GM21619 (cell line): ENCODE data around the gene FBF1.
A peak's percentile ranks its signal among the peaks of the same experiment; 100 is the strongest.
"Not testable (repeated sequence)": the region's sequence is repeated elsewhere in the genome, so short reads cannot be mapped to it uniquely, and the experiment has no call there.

Experiments
- ATAC-seq: cut with Tn5 transposase; IDR thresholded peaks from one replicate; pipeline ENCODE4 v1.9.1; 2021; ENCODE audit not compliant: unreplicated experiment

FBF1 gene

GRCh38 chr17:75897160-75898019 lies 43.5 kb downstream of the FBF1 start:
- no peak for ATAC-seq

- peak; percentile 62 for ATAC-seq
Observed at GRCh38 chr17:75896415-75897159, 44.3 kb downstream of the FBF1 start, which contains the start of gene TRIM65. Gene TRIM65 (minus strand): TSS chr17:75896951. CDS start chr17:75896937, 14 bp downstream.

DNA sequence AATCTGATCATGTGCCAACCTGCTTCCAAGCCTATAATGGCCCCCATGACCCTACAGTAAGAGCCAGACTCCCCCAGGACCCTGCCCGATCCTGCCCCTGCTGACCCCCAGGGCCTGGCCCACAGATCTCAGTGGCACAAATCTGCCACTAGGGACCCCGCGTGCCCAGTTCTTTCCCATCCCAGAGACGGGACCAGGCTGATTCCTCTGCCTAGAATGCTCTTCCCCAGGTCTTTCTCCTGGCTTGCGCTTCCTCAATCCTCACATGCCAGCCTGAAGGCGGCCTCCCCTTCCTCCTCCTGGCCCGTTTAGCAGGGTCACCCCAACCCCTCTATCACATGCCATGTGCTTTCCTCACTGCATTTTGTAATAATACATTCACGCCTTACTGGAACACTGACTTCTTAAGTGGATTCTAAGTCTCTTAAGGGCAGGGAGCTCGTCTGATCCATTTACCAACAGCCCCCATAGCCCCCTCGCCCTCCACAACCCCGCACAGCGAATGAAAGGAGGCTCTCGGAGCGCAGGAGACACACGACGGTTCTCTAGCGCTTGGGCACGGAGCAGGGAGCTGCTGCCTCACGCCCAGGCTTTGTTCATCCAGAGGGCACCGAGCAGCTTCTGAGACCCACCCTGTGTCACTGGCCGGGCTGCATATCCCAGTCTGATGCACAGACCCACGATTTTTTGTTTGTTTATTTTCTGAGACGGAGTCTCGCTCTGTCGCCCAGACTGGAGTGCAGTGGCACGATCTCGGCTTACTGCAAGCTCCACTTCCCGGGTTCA lies 45.3 kb downstream of the FBF1 start:
- ATAC-seq, result no peak

- ATAC-seq, result no peak
Observed at GRCh38 chr17:75894049-75894733, 46.7 kb downstream of the FBF1 start.

DNA sequence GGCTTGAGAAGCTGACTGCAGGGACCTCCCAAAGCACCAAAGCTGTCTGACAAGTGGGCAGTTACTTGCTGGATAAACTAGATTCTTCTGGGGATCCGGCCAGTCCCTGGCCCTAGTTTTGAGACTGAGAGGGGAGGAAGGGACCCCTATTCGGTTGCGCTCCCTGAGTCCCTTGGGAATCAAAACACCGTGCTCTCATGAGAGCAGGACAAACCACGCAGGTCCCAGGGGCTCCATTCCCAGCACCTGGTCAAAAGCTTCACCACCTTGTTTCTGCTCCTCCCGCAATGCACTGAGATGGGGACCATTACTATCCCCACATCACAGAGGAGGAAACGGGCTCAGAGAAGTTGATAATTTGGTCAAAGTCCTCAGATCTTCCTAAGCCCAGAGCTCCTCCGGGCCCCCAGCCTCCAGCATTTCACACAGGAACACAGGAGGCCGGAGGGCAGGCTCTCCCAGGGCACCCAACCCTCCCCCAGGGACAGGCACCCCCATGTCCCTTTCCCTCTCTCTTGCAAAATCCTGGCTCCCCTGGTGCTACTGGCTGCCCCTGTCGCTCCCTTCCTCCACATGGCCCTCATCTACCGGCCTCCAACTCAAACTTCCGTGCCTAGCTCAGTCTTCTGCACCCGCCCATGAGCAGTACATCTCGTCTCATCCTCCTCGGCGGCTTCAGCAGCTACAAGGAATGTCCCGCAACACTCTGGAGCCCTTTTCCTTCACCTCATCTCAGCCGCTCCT lies 47.4 kb downstream of the FBF1 start:
- ATAC-seq, result no peak

DNA sequence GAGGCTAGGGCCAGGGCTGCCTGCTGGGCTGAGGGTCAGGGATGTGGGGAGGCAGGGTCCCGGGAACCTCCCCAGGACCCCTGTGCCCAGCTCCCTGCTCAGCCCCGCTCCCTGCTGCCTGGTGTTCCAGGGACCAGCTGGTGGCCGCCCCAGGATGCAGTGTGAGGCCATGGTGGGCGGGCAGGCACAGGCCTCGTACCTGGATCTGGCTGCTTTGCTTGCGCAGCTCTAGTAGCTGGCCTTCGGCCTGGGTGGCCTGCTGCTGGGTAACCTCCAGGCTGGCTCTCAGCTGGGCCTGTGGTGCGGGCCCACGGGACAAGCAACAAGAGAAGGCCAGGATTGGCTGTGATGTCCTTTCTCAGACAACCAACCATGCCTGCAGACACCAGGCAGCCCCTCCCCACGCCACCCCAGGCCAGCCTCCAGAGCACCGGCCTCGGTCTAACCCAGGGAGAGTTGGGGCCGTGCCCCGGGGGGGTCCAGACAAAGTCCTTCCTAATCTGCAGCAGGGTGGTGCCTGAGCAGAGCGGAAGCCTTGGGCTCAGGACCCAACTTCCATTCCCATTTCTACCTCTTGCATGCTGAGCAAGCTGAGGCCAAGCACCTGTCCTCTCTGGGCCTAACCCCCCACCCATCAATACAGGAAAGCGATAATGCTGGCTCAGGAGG lies 48.2 kb downstream of the FBF1 start:
- ATAC-seq, result no peak

DNA sequence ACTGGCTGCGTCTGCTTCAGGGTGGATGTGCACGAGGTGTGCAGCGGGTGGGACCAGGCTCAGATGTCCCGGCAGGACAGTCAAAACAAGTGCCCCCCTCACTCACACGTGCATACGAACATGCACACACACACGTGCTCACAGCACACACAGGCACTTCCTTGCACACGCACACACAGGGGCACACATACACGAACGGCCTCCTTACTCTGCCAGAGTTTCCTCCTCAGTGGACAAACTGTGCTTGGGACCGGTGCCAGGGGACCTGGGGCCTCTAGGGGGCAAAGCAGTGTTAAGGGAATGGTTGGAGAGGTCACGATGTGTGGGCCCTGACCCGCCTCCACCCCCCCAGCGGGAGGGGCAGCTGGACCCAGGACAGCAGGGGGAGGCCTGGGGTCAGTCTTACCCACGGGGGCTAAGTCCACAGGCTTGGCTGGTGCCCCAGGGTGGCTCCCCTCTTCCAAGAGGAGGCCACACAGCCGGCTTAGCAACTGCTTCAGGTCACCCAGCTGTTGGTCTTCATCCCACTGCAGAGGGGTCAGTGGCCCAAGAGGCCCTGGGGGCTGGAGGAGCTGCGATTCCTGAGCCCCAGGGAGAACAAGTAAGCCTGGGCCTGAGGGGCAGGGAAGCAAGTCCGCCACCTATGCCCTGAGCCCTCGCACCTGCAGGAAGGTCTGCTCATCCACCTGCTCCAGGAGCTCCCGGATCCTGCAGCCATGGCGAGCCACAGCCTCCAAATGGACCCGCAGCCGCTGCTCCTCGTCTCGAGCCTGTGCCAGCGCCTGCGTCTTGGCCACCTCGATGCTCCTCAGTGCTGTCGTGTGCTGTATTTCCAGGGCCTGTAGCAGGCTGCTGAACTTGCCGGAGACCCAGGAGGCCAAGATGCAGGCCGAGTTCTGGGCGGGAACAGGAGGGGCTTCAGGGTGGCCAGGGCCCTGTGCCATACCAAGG lies 49.0 kb downstream of the FBF1 start:
- ATAC-seq, result no peak

DNA sequence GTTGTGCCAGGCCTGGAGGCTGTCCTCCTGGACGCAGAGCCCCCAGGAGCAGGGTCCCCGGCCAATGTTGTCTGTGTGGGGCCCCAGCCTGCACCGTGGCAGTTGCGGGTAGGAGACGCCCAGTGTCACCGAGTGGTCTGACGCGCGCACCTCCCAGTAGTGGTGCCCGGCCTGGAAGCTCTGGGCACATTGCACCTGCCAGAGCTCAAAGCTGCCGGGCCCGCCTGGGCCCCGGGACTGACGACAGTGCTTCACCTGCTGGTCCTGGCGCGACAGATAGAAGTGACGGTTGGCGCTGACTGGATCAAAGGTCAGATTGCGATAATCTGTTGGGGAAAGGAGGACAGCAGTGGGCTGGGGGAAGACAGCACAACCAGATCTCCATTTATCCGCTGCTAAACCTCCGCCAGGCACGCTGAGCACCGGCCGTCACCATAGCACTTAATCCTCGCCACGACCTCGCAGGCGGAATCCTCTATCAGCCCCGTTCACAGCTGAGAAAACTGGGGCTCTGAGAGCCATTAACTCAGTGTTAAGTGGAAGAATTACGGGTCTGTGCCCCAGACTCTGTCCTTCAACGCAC lies 49.7 kb downstream of the FBF1 start:
- ATAC-seq, result no peak

GRCh38 chr17:75889454-75889853 lies 51.4 kb downstream of the FBF1 start:
- ATAC-seq, result no peak

DNA sequence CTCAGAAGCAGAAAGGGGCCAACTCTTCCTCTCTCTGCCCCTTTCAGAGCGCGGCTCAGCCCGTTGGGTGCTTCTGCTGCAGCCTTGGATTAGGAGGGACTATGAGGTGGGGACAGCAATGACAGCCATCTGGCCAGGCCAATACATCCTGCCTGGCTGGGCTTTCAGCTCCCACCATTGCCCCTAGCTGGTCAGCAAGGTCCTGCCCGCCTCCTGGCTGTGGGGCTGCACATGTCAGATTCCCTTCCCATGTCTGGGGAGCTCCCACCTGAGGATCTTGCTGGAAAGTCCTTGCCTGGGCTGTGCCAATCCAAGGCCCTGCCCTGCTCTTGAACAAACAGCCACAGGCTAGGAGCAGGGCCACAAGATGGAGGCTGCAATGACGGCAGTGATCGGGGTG lies 52.4 kb downstream of the FBF1 start:
- no peak for ATAC-seq

DNA sequence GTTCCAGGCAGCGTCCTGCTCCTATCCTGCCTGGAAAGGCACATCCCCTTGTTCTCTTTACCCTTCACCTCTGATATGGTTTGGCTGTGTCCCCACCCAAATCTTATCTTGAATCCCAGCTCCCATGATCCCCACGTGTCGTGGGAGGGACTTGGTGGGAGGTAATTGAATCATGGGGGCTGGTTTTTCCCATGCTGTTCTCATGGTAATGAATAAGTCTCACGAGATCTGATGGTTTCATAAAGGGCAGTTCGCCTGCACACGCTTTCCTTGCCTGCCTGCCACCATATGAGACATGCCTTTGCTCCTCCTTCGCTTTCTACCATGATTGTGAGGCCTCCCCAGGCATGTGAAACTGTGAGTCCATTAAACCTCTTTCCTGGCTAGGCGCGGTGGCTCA lies 55.0 kb downstream of the FBF1 start:
- not testable (repeated sequence) for ATAC-seq

DNA sequence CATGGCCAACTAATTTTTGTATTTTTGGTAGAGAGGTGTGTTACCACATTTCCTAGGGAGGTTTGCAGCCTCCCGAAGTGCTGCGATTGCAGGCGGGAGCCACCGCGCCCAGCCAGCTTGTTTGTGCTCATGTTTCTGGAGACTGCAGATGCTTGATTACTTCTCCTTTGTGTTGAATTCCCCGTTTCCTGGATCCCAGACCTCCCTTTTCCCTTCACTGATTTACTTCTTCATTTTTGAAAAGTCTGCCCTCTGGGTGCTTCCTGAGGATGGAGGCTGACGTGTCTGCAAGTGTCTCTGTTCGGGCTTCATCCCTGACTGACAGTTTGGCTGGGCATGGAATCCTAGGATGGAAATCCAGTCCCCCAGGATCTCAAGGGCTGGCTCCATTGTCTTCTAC lies 55.4 kb downstream of the FBF1 start:
- no peak for ATAC-seq

- ATAC-seq, result no peak
Observed at GRCh38 chr17:75881678-75882454, 59.0 kb downstream of the FBF1 start.

DNA sequence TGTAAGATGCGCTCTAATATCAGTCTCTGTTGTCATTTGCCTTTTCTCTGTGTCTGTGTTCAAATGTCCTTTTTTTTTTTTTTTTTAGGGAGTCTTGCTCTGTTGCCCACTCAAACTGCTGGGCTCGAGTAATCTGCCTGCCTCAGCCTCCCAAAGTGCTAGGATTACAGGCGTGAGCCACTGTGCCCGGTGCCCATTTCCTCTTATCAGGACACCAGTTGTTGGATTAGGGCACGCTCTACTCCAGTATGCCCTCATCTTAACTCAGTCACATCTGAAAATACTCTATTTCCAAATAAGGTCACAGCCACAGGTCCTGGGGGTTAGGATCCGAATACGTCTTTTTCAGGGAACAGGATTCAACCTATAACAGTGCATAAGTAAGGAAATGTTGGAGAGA lies 60.6 kb downstream of the FBF1 start:
- ATAC-seq, result no peak

DNA sequence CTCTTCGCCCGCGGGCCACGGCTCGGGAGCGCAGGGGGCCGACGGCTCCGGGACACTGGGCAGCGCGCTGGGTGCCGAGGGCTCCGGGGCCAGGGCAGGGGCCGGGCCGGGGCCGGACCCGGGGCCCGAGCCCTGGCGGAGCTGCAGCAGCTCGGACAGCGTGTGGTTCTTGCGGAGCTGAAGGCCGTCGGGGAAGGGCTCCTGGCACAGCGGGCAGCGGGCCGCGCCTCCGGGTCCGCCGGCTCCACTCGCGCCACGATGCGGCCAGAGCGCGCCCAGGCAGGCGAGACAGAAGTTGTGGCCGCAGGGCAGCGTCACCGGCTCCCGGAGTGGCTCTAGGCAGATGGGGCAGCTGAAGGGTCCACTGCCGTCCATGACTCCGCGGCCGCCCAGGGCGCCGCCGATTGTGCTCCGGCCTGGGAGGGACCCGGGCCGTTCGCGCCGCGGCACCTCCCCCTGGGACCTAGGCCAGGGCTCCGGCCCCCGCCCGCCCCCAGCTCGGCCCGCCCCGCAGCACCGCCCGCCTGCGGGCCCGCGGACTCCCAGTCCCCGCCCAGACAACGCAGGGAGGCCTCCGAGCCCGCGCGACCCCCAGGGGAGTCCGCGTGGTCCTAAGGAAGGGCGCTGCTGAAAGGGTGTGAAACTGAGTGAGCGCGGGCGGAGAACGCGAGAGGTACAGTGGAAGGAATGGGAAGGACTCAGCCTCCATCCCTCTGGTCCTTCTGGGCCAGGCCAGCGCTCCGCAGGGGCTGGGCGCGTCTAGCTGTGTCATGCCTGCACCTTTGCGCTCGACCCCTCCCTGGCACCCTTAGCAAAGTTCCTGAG lies 62.5 kb downstream of the FBF1 start, which contains the start of gene TRIM47:
Gene TRIM47 (minus strand): TSS at position 408 of the 825 bp plus-strand sequence. CDS start 33 bp downstream, at position 375.
- ATAC-seq, result no peak

DNA sequence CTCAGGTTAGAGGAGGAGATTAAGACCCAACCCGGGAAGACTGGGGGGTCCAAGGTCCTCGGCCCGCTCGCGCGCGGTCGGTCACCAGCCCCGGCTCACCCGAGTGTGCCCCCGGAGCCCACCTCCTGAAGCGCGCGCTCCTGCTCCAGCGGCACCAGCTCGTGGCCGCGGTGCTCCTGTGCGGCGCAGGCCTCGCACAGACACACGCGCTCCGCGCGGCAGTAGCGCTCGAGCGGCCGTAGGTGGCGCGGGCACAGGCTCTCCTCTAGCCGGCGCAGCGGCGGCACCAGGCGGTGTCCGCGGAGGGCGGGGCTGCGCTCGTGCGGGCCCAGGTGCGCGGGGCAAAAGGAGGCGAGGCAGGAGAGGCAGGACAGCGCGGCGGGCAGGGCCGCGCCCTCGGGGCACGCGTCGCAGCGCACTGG lies 63.1 kb downstream of the FBF1 start:
- no peak for ATAC-seq
